K562 (cell line): ENCODE measurements around the gene NT5DC1. TPM values are rescaled to one million over a fixed set of nuclear protein-coding genes. Genes with fewer than 3 reads are reported as not detected.

Experiments
- ATAC-seq: fragments of 200-7000 bp; cut with Tn5 transposase; 3 replicates; pipeline ENCODE4 v1.9.1; 2020; ENCODE audit warnings: moderate library complexity
- BruUV-seq: library from RNA; stranded (reverse); fragments of 400-500 nt; replicated peaks from 2 replicates; lab custom pipeline; 2021; lab: Mats Ljungman, UMichigan
- CTCF ChIA-PET: fragments of 300-600 bp; formaldehyde crosslinking; extraction: SDS; loops from one replicate; lab custom pipeline; 2021; ENCODE audit warnings: low intra/inter-chr PET ratio; lab: Yijun Ruan, JAX
- POLR2A ChIA-PET: fragments of 300-600, 350-650 bp; sonication (Branson Sonifier 250); formaldehyde crosslinking; extraction: SDS; loops from one replicate; lab custom pipeline; 2021; ENCODE audit warnings: antibody characterized with exemption, inconsistent platforms; lab: Yijun Ruan, JAX
- DNase-seq, 4 experiments: peaks; one replicate each; pipeline versions ENCODE4 v3.0.0 to v3.0.0-alpha.2; 2011 to 2018; ENCODE audit warnings: low spot score in 3 of 4, mixed read lengths in 3 of 4; ENCODE audit errors: extremely low read depth in 1 of 4
- FAIRE-seq: peaks from 2 replicates; lab custom pipeline; 2011; peaks lifted over from hg19 to GRCh38; lab: Jason Lieb, UNC
- H2AFZ ChIP-seq: 2 replicates; pipeline ENCODE4 v1.6.0; 2011; ENCODE audit warnings: low read depth, low read length, control low read depth, inconsistent platforms
- H3K27ac ChIP-seq: fragments of 200-600 bp; 3 replicates; pipeline ENCODE4 v1.8.0; 2011; ENCODE audit warnings: low read depth, mild to moderate bottlenecking, control low read depth, inconsistent platforms, low read length, moderate library complexity, mixed read lengths; ENCODE audit errors: extremely low read depth
- H3K27me3 ChIP-seq, 2 experiments: fragments of 300-600 bp in 1 of 2; 2 replicates in 1 of 2; 3 replicates in 1 of 2; pipeline versions ENCODE4 v1.6.0 to v1.8.0; 2011; ENCODE audit warnings: inconsistent platforms in 2 of 2, low read length in 2 of 2, mild to moderate bottlenecking in 1 of 2, mixed read lengths in 1 of 2, moderate library complexity in 1 of 2; ENCODE audit not compliant: control insufficient read depth in 2 of 2, insufficient read depth in 2 of 2
- H3K36me3 ChIP-seq: fragments of 300-600 bp; 3 replicates; pipeline ENCODE4 v1.8.0; 2011; ENCODE audit warnings: mild to moderate bottlenecking, low read length, inconsistent platforms; ENCODE audit not compliant: control insufficient read depth, insufficient read depth
- H3K4me1 ChIP-seq, 2 experiments: fragments of 200-600 bp in 1 of 2; replicated peaks in 1 of 2; 2 replicates in 1 of 2; 3 replicates in 1 of 2; pipeline versions ENCODE4 v1.5.1 to v1.8.0; 2011; ENCODE audit warnings: inconsistent platforms in 2 of 2, low read length in 2 of 2, mild to moderate bottlenecking in 1 of 2, mixed read lengths in 1 of 2, moderate library complexity in 1 of 2; ENCODE audit not compliant: control insufficient read depth in 2 of 2, insufficient read depth in 2 of 2
- H3K4me2 ChIP-seq: 2 replicates; pipeline ENCODE4 v1.6.1; 2011; ENCODE audit warnings: low read length, control low read depth, inconsistent platforms, mixed read lengths; ENCODE audit not compliant: insufficient read depth
- H3K4me3 ChIP-seq: fragments of 200-600 bp; sonication (generic), shearing (Covaris generic); 2 replicates; pipeline ENCODE4 v1.5.1; 2016; ENCODE audit warnings: control low read depth, inconsistent platforms
- H3K79me2 ChIP-seq: fragments of 200-600 bp; 3 replicates; pipeline ENCODE4 v1.8.0; 2011; ENCODE audit warnings: low read length, inconsistent platforms; ENCODE audit not compliant: control insufficient read depth, insufficient read depth
- H3K9ac ChIP-seq, 2 experiments: 2 replicates each; pipeline versions ENCODE4 v1.6.0 to v1.6.1; 2011; ENCODE audit warnings: low read depth in 2 of 2, low read length in 2 of 2, control low read depth in 1 of 2, inconsistent platforms in 1 of 2, mild to moderate bottlenecking in 1 of 2, mixed read lengths in 1 of 2; ENCODE audit not compliant: insufficient read depth in 1 of 2
- H3K9me1 ChIP-seq: one replicate; pipeline ENCODE4 v1.6.0; 2011; ENCODE audit warnings: inconsistent platforms, mild to moderate bottlenecking, low read length, moderate library complexity; ENCODE audit not compliant: control insufficient read depth, insufficient read depth
- H3K9me3 ChIP-seq: replicated peaks from 2 replicates; pipeline ENCODE4 v1.5.1; 2011; ENCODE audit warnings: low read depth, low read length, inconsistent platforms; ENCODE audit not compliant: control insufficient read depth, insufficient read depth
- H4K20me1 ChIP-seq: replicated peaks from 2 replicates; pipeline ENCODE4 v1.6.1; 2011; ENCODE audit warnings: low read length, inconsistent platforms, mixed read lengths; ENCODE audit not compliant: control insufficient read depth, insufficient read depth
- CCAR2 ChIP-seq: fragments of 200-400 bp; formaldehyde crosslinking; IDR thresholded peaks from 2 replicates; pipeline ENCODE4 v1.6.1; 2017; ENCODE audit warnings: mild to moderate bottlenecking, low read depth, low read length
- EP400 ChIP-seq: fragments of 450-650 bp; IDR thresholded peaks from 2 replicates; pipeline ENCODE4 v1.6.1; 2017; ENCODE audit warnings: antibody characterized with exemption, mild to moderate bottlenecking, moderate library complexity
- GATAD2A ChIP-seq: fragments of 450-650 bp; IDR thresholded peaks from 2 replicates; pipeline ENCODE4 v1.6.1; 2017
- HDGF ChIP-seq: fragments of 450-650 bp; IDR thresholded peaks from 2 replicates; pipeline ENCODE4 v1.6.1; 2016
- HOXB6 ChIP-seq: fragments of 250-450 bp; sonication (Bioruptor Pico); IDR thresholded peaks from 2 replicates; pipeline ENCODE4 v1.5.1; 2022; ENCODE audit warnings: mild to moderate bottlenecking, borderline replicate concordance
- KAT8 ChIP-seq: fragments of 450-650 bp; IDR thresholded peaks from 2 replicates; pipeline ENCODE4 v1.6.1; 2016; ENCODE audit warnings: low read depth, mild to moderate bottlenecking
- MCM7 ChIP-seq, 2 experiments: fragments of 450-650 bp; IDR thresholded peaks; 2 replicates each; pipeline ENCODE4 v1.6.1; 2016 to 2018
- ZFX ChIP-seq: sonication (generic); formaldehyde crosslinking; IDR thresholded peaks from 2 replicates; pipeline ENCODE4 v1.8.0; 2022; ENCODE audit warnings: mild to moderate bottlenecking, missing genetic modification reagents, moderate library complexity
- WGBS: fragments of 100-300 bp; shearing (Covaris generic); methylation state at CpG from one replicate; pipeline ENCODE4 v1.1.6; 2016; ENCODE audit warnings: low coverage, mixed read lengths; ENCODE audit not compliant: insufficient coverage; ENCODE audit errors: missing lambda C conversion rate; 5-methylcytosine and 5-hydroxymethylcytosine counted together
- in situ Hi-C: fragments of 300-500 bp; cut with MboI; formaldehyde crosslinking; loops from 4 replicates; pipeline ENCODE4 v1.15.0; 2018; ENCODE audit warnings: inconsistent platforms, mixed read lengths
- intact Hi-C: fragments of 100-400 bp; cut with micrococcal nuclease; formaldehyde crosslinking; loops from 2 replicates; pipeline ENCODE4 v1.14.2; 2022
- polyA plus RNA-seq, 8 experiments: library from polyadenylated mRNA; depleted of rRNA in 4 of 8; stranded (reverse) in 5 of 8; unstranded in 3 of 8; fragments of >200 nt; fragmentation: Nextera tagmentation in 2 of 8; fragmentation: Illumina TruSeq in 1 of 8; extraction: Ambion mirVana in 2 of 8; extraction: Trizol in 1 of 8; gene quantifications; 2 replicates each; pipeline versions ENCODE4 v1.2.1 to v1.2.3, GENCODE V29; 2011 to 2014; ENCODE audit warnings: inconsistent platforms in 1 of 8, missing spikeins in 1 of 8
- total RNA-seq, 7 experiments: library from RNA; depleted of rRNA in 6 of 7; stranded (reverse); fragments of >200 nt in 6 of 7; fragmentation: Illumina TruSeq in 2 of 7; extraction: Trizol in 2 of 7; gene quantifications; 2 replicates each; pipeline versions ENCODE4 v1.2.1 to v1.2.3, GENCODE V29; 2011 to 2021; ENCODE audit warnings: low replicate concordance in 1 of 7
- TF ChIP-seq, protein P1 (sequence below): fragments of 250-450 bp; sonication (Bioruptor Pico); IDR thresholded peaks from 2 replicates; pipeline ENCODE4 v1.5.0; 2021; ENCODE audit warnings: mild to moderate bottlenecking, borderline replicate concordance
- TF ChIP-seq, protein P2 (sequence below): fragments of 450-650 bp; IDR thresholded peaks from 2 replicates; pipeline ENCODE4 v1.6.1; 2018; ENCODE audit warnings: mild to moderate bottlenecking, low read depth; ENCODE audit not compliant: partially characterized antibody
- TF ChIP-seq, protein P3 (sequence below): IDR thresholded peaks from 3 replicates; pipeline ENCODE4 v1.6.1; 2011; ENCODE audit warnings: borderline replicate concordance, mild to moderate bottlenecking, moderate library complexity; ENCODE audit not compliant: insufficient read length; ENCODE audit errors: extremely low read depth
- TF ChIP-seq, protein P4 (sequence below), 2 experiments: IDR thresholded peaks; 2 replicates each; pipeline ENCODE4 v1.6.1; 2011; ENCODE audit warnings: borderline replicate concordance in 1 of 2, control low read depth in 1 of 2, low read depth in 1 of 2, low read length in 1 of 2, mild to moderate bottlenecking in 1 of 2, mixed read lengths in 1 of 2, moderate library complexity in 1 of 2; ENCODE audit not compliant: insufficient read depth in 1 of 2, insufficient read length in 1 of 2, poor library complexity in 1 of 2, severe bottlenecking in 1 of 2; ENCODE audit errors: extremely low read depth in 1 of 2
- TF ChIP-seq, protein P5 (sequence below): fragments of 450-650 bp; formaldehyde crosslinking; IDR thresholded peaks from 2 replicates; pipeline ENCODE4 v1.4.0; 2020; ENCODE audit warnings: mild to moderate bottlenecking, mixed read lengths

Gene NT5DC1
- total and polyA plus RNA-seq, 9 of the 15 experiments (the other 6 are each of a cell fraction or from before 2014, with no cell fraction given), result 4.9 to 28.5 (median 16.3) TPM

DNA sequence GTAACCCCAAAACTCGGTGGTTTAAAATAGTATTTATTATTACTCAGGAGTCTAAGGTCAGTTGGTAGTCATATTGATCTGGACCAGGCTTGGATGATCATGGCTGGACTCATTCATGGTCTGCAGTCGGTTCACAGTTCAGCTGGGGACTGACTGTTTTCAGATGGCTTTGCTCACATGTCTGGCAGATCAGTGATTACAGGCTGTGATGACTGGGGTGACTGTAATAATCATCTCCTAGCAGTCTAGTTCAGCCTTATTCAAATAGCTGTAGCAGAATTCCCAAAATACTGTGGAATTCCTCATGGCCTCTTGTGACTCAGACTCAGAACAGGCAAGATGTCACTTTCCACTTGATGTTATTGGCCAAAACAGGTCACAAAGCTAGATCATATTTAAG, 16.4 kb upstream of the NT5DC1 start:
- no peaks in the 10 kb centered on the region for H3K36me3 ChIP-seq
- H4K20me1 ChIP-seq, result no peaks in the 10 kb centered on the region
- H3K9ac ChIP-seq, result no peak overlapping the region
- 0% methylated on average over 2 of the region's 2 CpGs for WGBS
- H3K9me3 ChIP-seq, result no peaks in the 10 kb centered on the region
- H3K27ac ChIP-seq, result no peak overlapping the region
- no peaks in the 10 kb centered on the region for H3K4me1 ChIP-seq
- no peaks in the 10 kb centered on the region for H3K79me2 ChIP-seq
- no peak for FAIRE-seq
- no peak overlapping the region for H3K4me2 ChIP-seq
- ATAC-seq, result no peak
- no peak overlapping the region for H2AFZ ChIP-seq
- no peaks in the 10 kb centered on the region; a peak in 1 of 5 replicates for H3K27me3 ChIP-seq
- POLR2A ChIA-PET, result no interaction called here
- CTCF ChIA-PET, result no interaction called here
- DNase-seq, result no peak
- H3K9me1 ChIP-seq, result no peaks in the 10 kb centered on the region
- no peak overlapping the region for H3K4me3 ChIP-seq
- intact Hi-C loops, result no loop called here
- BruUV-seq, result no TSS peak
- in situ Hi-C loops, result no loop called here
- TF ChIP-seq EP400 (no peak), KAT8 (no peak), ZFX (CRISPR knock-in tag) (no peak), MCM7 (IDR thresholded peaks at IDR 0.05) (no peak), GATAD2A (no peak), CCAR2 (no peak), HOXB6 (CRISPR knock-in tag) (no peak), HDGF (no peak)
- TF ChIP-seq, protein P1, sequence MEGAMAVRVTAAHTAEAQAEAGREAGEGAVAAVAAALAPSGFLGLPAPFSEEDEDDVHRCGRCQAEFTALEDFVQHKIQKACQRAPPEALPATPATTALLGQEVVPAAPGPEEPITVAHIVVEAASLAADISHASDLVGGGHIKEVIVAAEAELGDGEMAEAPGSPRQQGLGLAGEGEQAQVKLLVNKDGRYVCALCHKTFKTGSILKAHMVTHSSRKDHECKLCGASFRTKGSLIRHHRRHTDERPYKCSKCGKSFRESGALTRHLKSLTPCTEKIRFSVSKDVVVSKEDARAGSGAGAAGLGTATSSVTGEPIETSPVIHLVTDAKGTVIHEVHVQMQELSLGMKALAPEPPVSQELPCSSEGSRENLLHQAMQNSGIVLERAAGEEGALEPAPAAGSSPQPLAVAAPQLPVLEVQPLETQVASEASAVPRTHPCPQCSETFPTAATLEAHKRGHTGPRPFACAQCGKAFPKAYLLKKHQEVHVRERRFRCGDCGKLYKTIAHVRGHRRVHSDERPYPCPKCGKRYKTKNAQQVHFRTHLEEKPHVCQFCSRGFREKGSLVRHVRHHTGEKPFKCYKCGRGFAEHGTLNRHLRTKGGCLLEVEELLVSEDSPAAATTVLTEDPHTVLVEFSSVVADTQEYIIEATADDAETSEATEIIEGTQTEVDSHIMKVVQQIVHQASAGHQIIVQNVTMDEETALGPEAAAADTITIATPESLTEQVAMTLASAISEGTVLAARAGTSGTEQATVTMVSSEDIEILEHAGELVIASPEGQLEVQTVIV (CRISPR knock-in tag), result no peak
- TF ChIP-seq, protein P2, sequence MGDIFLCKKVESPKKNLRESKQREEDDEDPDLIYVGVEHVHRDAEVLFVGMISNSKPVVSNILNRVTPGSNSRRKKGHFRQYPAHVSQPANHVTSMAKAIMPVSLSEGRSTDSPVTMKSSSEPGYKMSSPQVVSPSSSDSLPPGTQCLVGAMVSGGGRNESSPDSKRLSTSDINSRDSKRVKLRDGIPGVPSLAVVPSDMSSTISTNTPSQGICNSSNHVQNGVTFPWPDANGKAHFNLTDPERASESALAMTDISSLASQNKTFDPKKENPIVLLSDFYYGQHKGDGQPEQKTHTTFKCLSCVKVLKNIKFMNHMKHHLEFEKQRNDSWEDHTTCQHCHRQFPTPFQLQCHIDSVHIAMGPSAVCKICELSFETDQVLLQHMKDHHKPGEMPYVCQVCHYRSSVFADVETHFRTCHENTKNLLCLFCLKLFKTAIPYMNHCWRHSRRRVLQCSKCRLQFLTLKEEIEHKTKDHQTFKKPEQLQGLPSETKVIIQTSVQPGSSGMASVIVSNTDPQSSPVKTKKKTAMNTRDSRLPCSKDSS, result no peak
- TF ChIP-seq, protein P3, sequence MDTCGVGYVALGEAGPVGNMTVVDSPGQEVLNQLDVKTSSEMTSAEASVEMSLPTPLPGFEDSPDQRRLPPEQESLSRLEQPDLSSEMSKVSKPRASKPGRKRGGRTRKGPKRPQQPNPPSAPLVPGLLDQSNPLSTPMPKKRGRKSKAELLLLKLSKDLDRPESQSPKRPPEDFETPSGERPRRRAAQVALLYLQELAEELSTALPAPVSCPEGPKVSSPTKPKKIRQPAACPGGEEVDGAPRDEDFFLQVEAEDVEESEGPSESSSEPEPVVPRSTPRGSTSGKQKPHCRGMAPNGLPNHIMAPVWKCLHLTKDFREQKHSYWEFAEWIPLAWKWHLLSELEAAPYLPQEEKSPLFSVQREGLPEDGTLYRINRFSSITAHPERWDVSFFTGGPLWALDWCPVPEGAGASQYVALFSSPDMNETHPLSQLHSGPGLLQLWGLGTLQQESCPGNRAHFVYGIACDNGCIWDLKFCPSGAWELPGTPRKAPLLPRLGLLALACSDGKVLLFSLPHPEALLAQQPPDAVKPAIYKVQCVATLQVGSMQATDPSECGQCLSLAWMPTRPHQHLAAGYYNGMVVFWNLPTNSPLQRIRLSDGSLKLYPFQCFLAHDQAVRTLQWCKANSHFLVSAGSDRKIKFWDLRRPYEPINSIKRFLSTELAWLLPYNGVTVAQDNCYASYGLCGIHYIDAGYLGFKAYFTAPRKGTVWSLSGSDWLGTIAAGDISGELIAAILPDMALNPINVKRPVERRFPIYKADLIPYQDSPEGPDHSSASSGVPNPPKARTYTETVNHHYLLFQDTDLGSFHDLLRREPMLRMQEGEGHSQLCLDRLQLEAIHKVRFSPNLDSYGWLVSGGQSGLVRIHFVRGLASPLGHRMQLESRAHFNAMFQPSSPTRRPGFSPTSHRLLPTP, result no peak
- TF ChIP-seq, protein P4, sequence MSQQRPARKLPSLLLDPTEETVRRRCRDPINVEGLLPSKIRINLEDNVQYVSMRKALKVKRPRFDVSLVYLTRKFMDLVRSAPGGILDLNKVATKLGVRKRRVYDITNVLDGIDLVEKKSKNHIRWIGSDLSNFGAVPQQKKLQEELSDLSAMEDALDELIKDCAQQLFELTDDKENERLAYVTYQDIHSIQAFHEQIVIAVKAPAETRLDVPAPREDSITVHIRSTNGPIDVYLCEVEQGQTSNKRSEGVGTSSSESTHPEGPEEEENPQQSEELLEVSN (IDR thresholded peaks at IDR 0.05; ENCODE audit: borderline replicate concordance in 1 of 2, extremely low read depth in 1 of 2, insufficient read depth in 1 of 2, insufficient read length in 1 of 2, low read depth in 1 of 2, low read length in 1 of 2, poor library complexity in 1 of 2, severe bottlenecking in 1 of 2), result no peak
- TF ChIP-seq, protein P5, sequence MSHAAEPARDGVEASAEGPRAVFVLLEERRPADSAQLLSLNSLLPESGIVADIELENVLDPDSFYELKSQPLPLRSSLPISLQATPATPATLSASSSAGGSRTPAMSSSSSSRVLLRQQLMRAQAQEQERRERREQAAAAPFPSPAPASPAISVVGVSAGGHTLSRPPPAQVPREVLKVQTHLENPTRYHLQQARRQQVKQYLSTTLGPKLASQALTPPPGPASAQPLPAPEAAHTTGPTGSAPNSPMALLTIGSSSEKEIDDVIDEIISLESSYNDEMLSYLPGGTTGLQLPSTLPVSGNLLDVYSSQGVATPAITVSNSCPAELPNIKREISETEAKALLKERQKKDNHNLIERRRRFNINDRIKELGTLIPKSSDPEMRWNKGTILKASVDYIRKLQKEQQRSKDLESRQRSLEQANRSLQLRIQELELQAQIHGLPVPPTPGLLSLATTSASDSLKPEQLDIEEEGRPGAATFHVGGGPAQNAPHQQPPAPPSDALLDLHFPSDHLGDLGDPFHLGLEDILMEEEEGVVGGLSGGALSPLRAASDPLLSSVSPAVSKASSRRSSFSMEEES (CRISPR knock-in tag), result no peak
